HCT116 (cell line): ENCODE measurements around the gene MYOM1. TPM values are rescaled to one million over a fixed set of nuclear protein-coding genes. Genes with fewer than 3 reads are reported as not detected.

Experiments
- ATAC-seq: fragments of 200-7000 bp; cut with Tn5 transposase; 2 replicates; pipeline ENCODE4 v1.9.1; 2020; ENCODE audit warnings: mild to moderate bottlenecking, moderate library complexity
- BruUV-seq: library from RNA; stranded (reverse); fragments of 400-500 nt; replicated peaks from 2 replicates; lab custom pipeline; 2021; lab: Mats Ljungman, UMichigan
- CTCF ChIA-PET: fragments of 300-600 bp; sonication (Branson Sonifier 250); formaldehyde crosslinking; loops from one replicate; lab custom pipeline; 2021; ENCODE audit warnings: antibody characterized with exemption; lab: Charles Lee
- POLR2A ChIA-PET: fragments of 300-600, 350-600 bp; sonication (Branson Sonifier 250); formaldehyde crosslinking; loops from one replicate; lab custom pipeline; 2021; ENCODE audit warnings: antibody characterized with exemption; lab: Charles Lee
- RAD21 ChIA-PET, 2 experiments: fragments of 300-600 bp; sonication (Branson Sonifier 250); formaldehyde crosslinking; loops; one replicate each; lab custom pipeline; 2023; ENCODE audit warnings: low total read pairs in 2 of 2; ENCODE audit not compliant: uncharacterized antibody in 2 of 2, unreplicated experiment in 2 of 2, low non-redundant PET in 1 of 2; lab: Charles Lee
- DNase-seq: peaks from one replicate; pipeline ENCODE4 v3.0.0-alpha.2; 2010; ENCODE audit warnings: low read depth, low spot score
- H2AFZ ChIP-seq: fragments of 200-600 bp; shearing (Covaris generic), sonication (generic); 2 replicates; pipeline ENCODE4 v1.6.1; 2017; ENCODE audit warnings: low read depth, mixed run types, mixed read lengths, antibody characterized with exemption, low read length; ENCODE audit not compliant: poor library complexity, severe bottlenecking
- H3K27ac ChIP-seq: 2 replicates; pipeline ENCODE4 v1.5.1; 2012; ENCODE audit warnings: low read depth, low read length
- H3K27me3 ChIP-seq: fragments of 200-600 bp; sonication (generic); 2 replicates; pipeline ENCODE4 v1.6.1; 2016; ENCODE audit warnings: mixed run types, low read length, mixed read lengths; ENCODE audit not compliant: insufficient read depth
- H3K36me3 ChIP-seq, 2 experiments: fragments of 200-500 bp in 1 of 2; fragments of 200-600 bp in 1 of 2; sonication (Bioruptor generic) in 1 of 2; sonication (generic) in 1 of 2; 2 replicates each; pipeline versions ENCODE4 v1.5.1 to v1.6.1; 2014 to 2016; ENCODE audit warnings: low read length in 2 of 2, inconsistent platforms in 1 of 2, mixed read lengths in 1 of 2, mixed run types in 1 of 2; ENCODE audit not compliant: insufficient read depth in 2 of 2, control insufficient read depth in 1 of 2
- H3K4me1 ChIP-seq, 2 experiments: fragments of 200-600 bp in 1 of 2; sonication (generic) in 1 of 2; 2 replicates each; pipeline versions ENCODE4 v1.5.1 to v1.6.1; 2012 to 2017; ENCODE audit warnings: low read length in 2 of 2, inconsistent platforms in 1 of 2, mild to moderate bottlenecking in 1 of 2, mixed read lengths in 1 of 2, mixed run types in 1 of 2, moderate library complexity in 1 of 2; ENCODE audit not compliant: insufficient read depth in 2 of 2, control insufficient read depth in 1 of 2
- H3K4me2 ChIP-seq: fragments of 200-600 bp; sonication (generic); 2 replicates; pipeline ENCODE4 v1.6.1; 2017; ENCODE audit warnings: mixed run types, low read length, mixed read lengths
- H3K4me3 ChIP-seq, 2 experiments: fragments of 200-600 bp in 1 of 2; sonication (generic) in 1 of 2; replicated peaks in 1 of 2; 2 replicates each; pipeline ENCODE4 v1.5.1; 2011 to 2016; ENCODE audit warnings: low read length in 2 of 2, control low read depth in 1 of 2, low read depth in 1 of 2, mild to moderate bottlenecking in 1 of 2, mixed read lengths in 1 of 2, mixed run types in 1 of 2
- H3K79me2 ChIP-seq: fragments of 200-600 bp; sonication (generic); 2 replicates; pipeline ENCODE4 v1.6.1; 2017; ENCODE audit warnings: mild to moderate bottlenecking, mixed run types, low read length, moderate library complexity, mixed read lengths; ENCODE audit not compliant: insufficient read depth
- H3K9ac ChIP-seq: fragments of 200-600 bp; sonication (generic); 2 replicates; pipeline ENCODE4 v1.6.1; 2016; ENCODE audit warnings: low read length, mixed read lengths
- H3K9me2 ChIP-seq: fragments of 200-600 bp; sonication (generic), shearing (Covaris generic); 2 replicates; pipeline ENCODE4 v1.6.1; 2017; ENCODE audit warnings: mixed run types, mild to moderate bottlenecking, moderate library complexity; ENCODE audit not compliant: insufficient read depth
- H3K9me3 ChIP-seq, 2 experiments: fragments of 200-500 bp in 1 of 2; fragments of 200-600 bp in 1 of 2; sonication (Bioruptor generic) in 1 of 2; sonication (generic) in 1 of 2; 2 replicates each; pipeline ENCODE4 v1.6.1; 2014 to 2017; ENCODE audit warnings: low read length in 2 of 2, mixed read lengths in 2 of 2, inconsistent platforms in 1 of 2, low read depth in 1 of 2, mild to moderate bottlenecking in 1 of 2, mixed run types in 1 of 2, moderate library complexity in 1 of 2; ENCODE audit not compliant: control insufficient read depth in 1 of 2, insufficient read depth in 1 of 2
- H4K20me1 ChIP-seq: fragments of 200-600 bp; sonication (generic), shearing (Covaris generic); 2 replicates; pipeline ENCODE4 v1.6.1; 2017; ENCODE audit warnings: mixed run types, mild to moderate bottlenecking, moderate library complexity; ENCODE audit not compliant: insufficient read depth
- ATF3 ChIP-seq: IDR thresholded peaks from 2 replicates; pipeline ENCODE4 v1.6.1; 2012
- CBX3 ChIP-seq: IDR thresholded peaks from 2 replicates; pipeline ENCODE4 v1.6.1; 2012; ENCODE audit warnings: low read depth
- EGR1 ChIP-seq: IDR thresholded peaks from 2 replicates; pipeline ENCODE4 v1.6.1; 2012; ENCODE audit warnings: low read depth
- EZH2 ChIP-seq: fragments of 200-600 bp; sonication (generic); IDR thresholded peaks from 2 replicates; pipeline ENCODE4 v1.6.1; 2017; ENCODE audit warnings: antibody characterized with exemption, mixed run types
- EZH2phosphoT487 ChIP-seq: fragments of 200-600 bp; IDR thresholded peaks from 2 replicates; pipeline ENCODE4 v1.6.1; 2018; ENCODE audit warnings: antibody characterized with exemption, borderline replicate concordance
- FOSL1 ChIP-seq: IDR thresholded peaks from 2 replicates; pipeline ENCODE4 v1.6.1; 2012; ENCODE audit warnings: low read depth
- JUND ChIP-seq: IDR thresholded peaks from 2 replicates; pipeline ENCODE4 v1.6.1; 2012
- SIN3A ChIP-seq: IDR thresholded peaks from 2 replicates; pipeline ENCODE4 v1.6.1; 2012; ENCODE audit warnings: low read depth
- SP1 ChIP-seq: IDR thresholded peaks from 2 replicates; pipeline ENCODE4 v1.6.1; 2012; ENCODE audit warnings: low read depth
- TCF7L2 ChIP-seq: IDR thresholded peaks from 2 replicates; pipeline ENCODE4 v1.7.0; 2011; ENCODE audit warnings: borderline replicate concordance, inconsistent platforms; ENCODE audit not compliant: insufficient read depth, insufficient read length; ENCODE audit errors: extremely low read depth
- ZBTB33 ChIP-seq: IDR thresholded peaks from 2 replicates; pipeline ENCODE4 v1.6.1; 2011; ENCODE audit warnings: mild to moderate bottlenecking, low read length, moderate library complexity; ENCODE audit not compliant: insufficient replicate concordance; ENCODE audit errors: extremely low read depth
- intact Hi-C: fragments of 100-400 bp; cut with micrococcal nuclease; formaldehyde crosslinking; loops from 2 replicates; pipeline ENCODE4 v1.10.0; 2022
- total RNA-seq: library from RNA; stranded (reverse); gene quantifications from one replicate; pipeline ENCODE4 v1.2.1, GENCODE V29; 2021; ENCODE audit not compliant: unreplicated experiment
- TF ChIP-seq, protein P1 (sequence below): IDR thresholded peaks from 2 replicates; pipeline ENCODE4 v1.6.1; 2012

The MYOM1 gene
- total RNA-seq, 1 experiment from 2014 or later = 0.52 TPM

GRCh38 chr18:3103576-3103975 lies 116.2 kb downstream of the MYOM1 start (continued):
- TF ChIP-seq ATF3 = no peak
- TF ChIP-seq EZH2phosphoT487 = no peak
- no peak for TF ChIP-seq ZBTB33

DNA sequence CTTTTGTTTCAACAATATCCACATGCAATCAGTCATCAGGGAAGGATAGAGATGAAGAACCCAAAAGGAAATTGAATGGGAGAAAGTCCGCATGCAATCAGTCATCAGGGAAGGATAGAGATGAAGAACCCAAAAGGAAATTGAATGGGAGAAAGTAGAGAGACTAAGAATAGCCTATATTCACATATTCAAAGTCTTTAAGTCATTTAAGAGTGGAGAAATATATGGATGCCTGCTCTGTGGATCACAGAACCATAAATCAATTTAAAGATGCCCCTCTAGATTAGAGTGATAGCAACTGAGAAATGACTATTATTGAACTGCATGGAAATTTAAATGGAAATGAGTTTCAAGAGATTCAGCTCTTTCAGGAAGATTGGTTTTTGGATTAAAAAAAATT lies 116.8 kb downstream of the MYOM1 start:
- Histone ChIP-seq H3K79me2 (no peaks in the 10 kb centered on the region), H3K4me1 (peaks cover 0 to 4% of the 10 kb centered on the region in 2 experiments; a peak in 1 of 4 replicates), H4K20me1 (no peaks in the 10 kb centered on the region)
- ChIA-PET RAD21 (no interaction called here), POLR2A (no interaction called here)
- TF ChIP-seq EGR1 (no peak), SP1 (no peak), EZH2 (no peak), SIN3A (no peak), TCF7L2 (no peak), FOSL1 (no peak), JUND (no peak), CBX3 (no peak)
- TF ChIP-seq, protein P1, sequence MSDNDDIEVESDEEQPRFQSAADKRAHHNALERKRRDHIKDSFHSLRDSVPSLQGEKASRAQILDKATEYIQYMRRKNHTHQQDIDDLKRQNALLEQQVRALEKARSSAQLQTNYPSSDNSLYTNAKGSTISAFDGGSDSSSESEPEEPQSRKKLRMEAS = no peak
- TF ChIP-seq, all 23 proteins: peak for 0
- DNase-seq (no peak), ATAC-seq (no peak)
- Histone ChIP-seq H3K36me3 (no peaks in the 10 kb centered on the region), H2AFZ (no peak overlapping the region), H3K9me3 (no peaks in the 10 kb centered on the region), H3K9me2 (no peaks in the 10 kb centered on the region), H3K4me2 (no peak overlapping the region), H3K27me3 (no peaks in the 10 kb centered on the region), H3K4me3 (no peak overlapping the region), H3K27ac (no peak overlapping the region), H3K9ac (no peak overlapping the region)
- BruUV-seq = no TSS peak
- CTCF ChIA-PET = no interaction called here
- intact Hi-C loops = no loop called here
